Stimulated activated CD8-positive, alpha-beta memory T cell treated with anti-CD3 and anti-CD28 coated beads, Interleukin-15, amount 100 ng/mL, for 48 hours (primary cell): ENCODE data around the gene MLH3.
A peak's percentile ranks its signal among the peaks of the same experiment; 100 is the strongest.

Experiments used
- DNase-seq, 2 donors: peaks; one replicate each; pipeline ENCODE4 v3.0.0-alpha.2; 2020; ENCODE audit warnings: low read depth in 2 of 2

MLH3 gene

GRCh38 chr14:74985028-74985310, 66.3 kb downstream of the MLH3 start:
- DNase-seq, result no peak

- DNase-seq, result no peak
These were observed 66.8 kb downstream of the MLH3 start for GRCh38 chr14:74984236-74985027.

GRCh38 chr14:74983343-74983742, 67.9 kb downstream of the MLH3 start:
- DNase-seq, result no peak

GRCh38 chr14:74982661-74983060, 68.6 kb downstream of the MLH3 start:
- DNase-seq, result no peak

GRCh38 chr14:74981833-74982232, 69.4 kb downstream of the MLH3 start:
- no peak for DNase-seq

GRCh38 chr14:74981462-74981782, 69.8 kb downstream of the MLH3 start:
- no peak for DNase-seq

- no peak for DNase-seq
These were observed 70.4 kb downstream of the MLH3 start for GRCh38 chr14:74980731-74981461.

GRCh38 chr14:74980398-74980730, 70.9 kb downstream of the MLH3 start:
- DNase-seq, result no peak

- no peak for DNase-seq
These were observed 71.5 kb downstream of the MLH3 start for GRCh38 chr14:74979442-74980397.

- no peak for DNase-seq
These were observed 72.2 kb downstream of the MLH3 start for GRCh38 chr14:74979029-74979428.

- no peak for DNase-seq
These were observed 72.8 kb downstream of the MLH3 start for GRCh38 chr14:74978416-74978947.

GRCh38 chr14:74977901-74978385, 73.3 kb downstream of the MLH3 start:
- no peak for DNase-seq

GRCh38 chr14:74977164-74977900, 73.9 kb downstream of the MLH3 start:
- no peak for DNase-seq

GRCh38 chr14:74976264-74977113, 74.8 kb downstream of the MLH3 start:
- no peak for DNase-seq

- no peak for DNase-seq
These were observed 76.0 kb downstream of the MLH3 start for GRCh38 chr14:74975059-74975810.

GRCh38 chr14:74974364-74975058, 76.8 kb downstream of the MLH3 start:
- no peak for DNase-seq

GRCh38 chr14:74973905-74974363, 77.3 kb downstream of the MLH3 start:
- DNase-seq, result no peak

GRCh38 chr14:74973003-74973653, 78.1 kb downstream of the MLH3 start:
- DNase-seq, result peak; percentile 14 to 15

- DNase-seq, result no peak
These were observed 82.5 kb downstream of the MLH3 start for GRCh38 chr14:74968811-74969210.
